ENCODE results near the gene ESAM. TPM values are rescaled to one million over a fixed set of nuclear protein-coding genes. Genes with fewer than 3 reads are reported as not detected.
A peak's percentile ranks its signal among the peaks of the same experiment; 100 is the strongest.

Gene ESAM
- total and polyA plus RNA-seq, 10 of the 15 experiments (the other 5 are each of a cell fraction or from before 2014, with no cell fraction given), result 2.7 to 43.6 (median 19.5) TPM

GRCh38 chr11:124749912-124750311, 12.2 kb downstream of the ESAM start:
- Histone ChIP-seq H3K4me1 (ENCODE audit: control insufficient read depth, insufficient read depth, low read length) (peaks cover 4% of the 10 kb centered on the region; the same call in 1 of the 2 replicates), H3K79me2 (ENCODE audit: control insufficient read depth, insufficient read depth, low read length) (no peaks in the 10 kb centered on the region), H2AFZ (ENCODE audit: control insufficient read depth, low read depth, low read length) (no peak overlapping the region), H3K9me3 (replicated peaks; ENCODE audit: control insufficient read depth, insufficient read depth, low read length) (no peaks in the 10 kb centered on the region), H3K27ac (ENCODE audit: control insufficient read depth, insufficient read depth) (no peak overlapping the region), H3K4me3 (no peak overlapping the region), H3K4me2 (ENCODE audit: control insufficient read depth, insufficient read depth) (no peak overlapping the region), H3K9ac (ENCODE audit: control insufficient read depth, insufficient read depth, low read length) (no peak overlapping the region), H4K20me1 (ENCODE audit: control insufficient read depth, insufficient read depth) (no peaks in the 10 kb centered on the region), H3K27me3 (replicated peaks in 1 of 2; ENCODE audit: control insufficient read depth in 2 of 2, insufficient read depth in 2 of 2, low read length in 1 of 2) (no peaks in the 10 kb centered on the region), H3K36me3 (ENCODE audit: control insufficient read depth in 2 of 2, insufficient read depth in 2 of 2, low read length in 1 of 2) (no peaks in the 10 kb centered on the region)
- in situ Hi-C loops (cut with MboI), result no loop called here
- no peak for FAIRE-seq
- CTCF ChIA-PET, result interaction anchor here (1.3 to 12.2 kb wide), 2 partner anchors 12 to 81 kb away, joined by 4 to 202 read pairs; partner anchors contain the start of gene ESAM
- 86% methylated on average over 1 of the region's 1 CpG for WGBS (ENCODE audit: insufficient coverage, insufficient replicate concordance, low lambda C conversion rate, missing lambda C conversion rate)
- peak; percentile 60 for TF ChIP-seq SPI1 (IDR thresholded peaks at IDR 0.05; ENCODE audit: borderline replicate concordance, insufficient read depth, low read depth, low read length)
- no peak for TF ChIP-seq HDGF (IDR thresholded peaks at IDR 0.05)
- no peak for TF ChIP-seq FOXM1 (IDR thresholded peaks at IDR 0.05; ENCODE audit: low read depth, low read length)
- TF ChIP-seq MXI1 (IDR thresholded peaks at IDR 0.05; ENCODE audit: low read depth, low read length), result no peak
- POLR2A ChIA-PET, result no interaction called here
- intact Hi-C loops (cut with micrococcal nuclease; ENCODE audit: unreplicated experiment), result no loop called here
- SMC1A ChIA-PET (ENCODE audit: uncharacterized antibody, unreplicated experiment), result interaction anchor here (7.0 kb wide), 1 partner anchor 11 kb away, joined by 91 read pairs; the partner anchor contains the start of gene ESAM
- no peak for DNase-seq (ENCODE audit: low read depth, low spot score)
- no TSS peak for BruUV-seq (replicated peaks)
- no peak for ATAC-seq
- RAD21 ChIA-PET (ENCODE audit: unreplicated experiment), result interaction anchor here (1.8 kb wide), 1 partner anchor 81 kb away, joined by 6 read pairs; no protein-coding TSS in a partner anchor

GRCh38 chr11:124748481-124749343, 13.4 kb downstream of the ESAM start:
- H3K4me3 ChIP-seq, result no peak overlapping the region
- no peak for DNase-seq (ENCODE audit: low read depth, low spot score)
- BruUV-seq (replicated peaks), result no TSS peak
- no peaks in the 10 kb centered on the region for H3K79me2 ChIP-seq (ENCODE audit: control insufficient read depth, insufficient read depth, low read length)
- in situ Hi-C loops (cut with MboI) (no loop called here), intact Hi-C loops (cut with micrococcal nuclease; ENCODE audit: unreplicated experiment) (no loop called here)
- H3K36me3 ChIP-seq (ENCODE audit: control insufficient read depth in 2 of 2, insufficient read depth in 2 of 2, low read length in 1 of 2), result no peaks in the 10 kb centered on the region
- 45% methylated on average over 12 of the region's 12 CpGs for WGBS (ENCODE audit: insufficient coverage, insufficient replicate concordance, low lambda C conversion rate, missing lambda C conversion rate)
- no peak overlapping the region for H2AFZ ChIP-seq (ENCODE audit: control insufficient read depth, low read depth, low read length)
- ChIA-PET SMC1A (ENCODE audit: uncharacterized antibody, unreplicated experiment) (interaction anchor here (1.0 to 7.0 kb wide), 4 partner anchors 12 to 80 kb away, joined by 3 to 91 read pairs (median 4); partner anchors contain the start of gene ESAM), POLR2A (no interaction called here), CTCF (interaction anchor here (0.8 to 12.2 kb wide), 4 partner anchors 14 to 79 kb away, joined by 3 to 202 read pairs (median 4); partner anchors contain the start of gene ESAM), RAD21 (ENCODE audit: unreplicated experiment) (interaction anchor here (0.6 to 2.5 kb wide), 2 partner anchors 50 to 88 kb away, joined by 4 to 9 read pairs; no protein-coding TSS in a partner anchor)
- H3K27me3 ChIP-seq (replicated peaks in 1 of 2; ENCODE audit: control insufficient read depth in 2 of 2, insufficient read depth in 2 of 2, low read length in 1 of 2), result no peaks in the 10 kb centered on the region
- FAIRE-seq, result no peak
- H3K9ac ChIP-seq (ENCODE audit: control insufficient read depth, insufficient read depth, low read length), result no peak overlapping the region
- ATAC-seq, result no peak
- no peaks in the 10 kb centered on the region for H4K20me1 ChIP-seq (ENCODE audit: control insufficient read depth, insufficient read depth)
- H3K9me3 ChIP-seq (replicated peaks; ENCODE audit: control insufficient read depth, insufficient read depth, low read length), result no peaks in the 10 kb centered on the region
- peaks cover 4% of the 10 kb centered on the region; the same call in 1 of the 2 replicates for H3K4me1 ChIP-seq (ENCODE audit: control insufficient read depth, insufficient read depth, low read length)
- H3K4me2 ChIP-seq (ENCODE audit: control insufficient read depth, insufficient read depth), result no peak overlapping the region
- no peak for TF ChIP-seq SMAD5 (IDR thresholded peaks at IDR 0.05; ENCODE audit: low read depth)
- no peak for TF ChIP-seq ATF7 (IDR thresholded peaks at IDR 0.05; ENCODE audit: low read depth)
- TF ChIP-seq KLF5 (IDR thresholded peaks at IDR 0.05; ENCODE audit: partially characterized antibody), result no peak
- no peak for TF ChIP-seq ZBTB40 (IDR thresholded peaks at IDR 0.05; ENCODE audit: borderline replicate concordance)
- H3K27ac ChIP-seq (ENCODE audit: control insufficient read depth, insufficient read depth), result no peak overlapping the region

All from GM12878 (cell line).